Activated naive CD8-positive, alpha-beta T cell treated with anti-CD3 and anti-CD28 coated beads, Interleukin-2, amount 50 U/mL, for 16 hours (primary cell): Measurements from ENCODE around the gene FHOD3.

Experiments
- DNase-seq: peaks from one replicate; pipeline ENCODE4 v3.0.0-alpha.2; 2020; ENCODE audit warnings: low read depth, low spot score

Gene FHOD3

DNA sequence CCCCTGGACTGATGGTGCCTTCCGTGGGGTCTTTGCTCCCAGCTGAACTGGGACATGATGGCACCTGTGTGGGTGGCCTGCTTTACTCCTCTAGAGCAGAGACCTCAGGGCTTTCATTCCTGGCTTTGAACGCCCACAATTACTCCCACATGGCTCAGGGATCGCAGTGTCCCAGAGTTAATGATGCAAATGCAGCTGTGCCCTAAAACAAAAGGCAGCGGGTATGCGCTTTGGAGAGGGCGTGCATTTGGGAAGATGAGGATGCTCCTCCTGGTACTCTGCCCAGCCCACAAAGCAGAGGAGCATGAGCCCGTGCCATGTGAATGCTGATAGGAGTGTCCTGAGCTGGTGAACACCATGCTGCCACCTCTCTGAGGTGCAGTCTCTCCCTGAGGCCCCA, 173.4 kb downstream of the FHOD3 start:
- no peak for DNase-seq

DNA sequence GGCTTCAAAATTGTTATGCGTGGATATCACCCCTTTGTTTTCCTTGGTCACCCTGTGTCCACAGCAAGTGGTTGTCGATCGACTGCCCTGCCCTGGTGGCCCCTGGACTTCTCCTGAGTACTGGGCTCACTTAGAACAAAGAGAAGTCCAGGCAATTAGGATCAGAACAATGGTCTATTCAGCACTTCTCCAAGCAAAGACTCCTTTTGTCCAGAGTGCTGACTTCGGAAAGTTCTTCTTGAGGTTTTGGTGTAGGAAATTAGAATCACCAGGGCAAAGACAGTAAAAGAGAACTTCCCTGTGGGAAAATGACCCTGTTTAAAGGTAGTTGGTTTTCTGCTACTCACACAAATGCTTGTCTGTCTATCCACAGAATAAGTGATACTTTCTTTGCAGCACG, 173.9 kb downstream of the FHOD3 start:
- no peak for DNase-seq

DNA sequence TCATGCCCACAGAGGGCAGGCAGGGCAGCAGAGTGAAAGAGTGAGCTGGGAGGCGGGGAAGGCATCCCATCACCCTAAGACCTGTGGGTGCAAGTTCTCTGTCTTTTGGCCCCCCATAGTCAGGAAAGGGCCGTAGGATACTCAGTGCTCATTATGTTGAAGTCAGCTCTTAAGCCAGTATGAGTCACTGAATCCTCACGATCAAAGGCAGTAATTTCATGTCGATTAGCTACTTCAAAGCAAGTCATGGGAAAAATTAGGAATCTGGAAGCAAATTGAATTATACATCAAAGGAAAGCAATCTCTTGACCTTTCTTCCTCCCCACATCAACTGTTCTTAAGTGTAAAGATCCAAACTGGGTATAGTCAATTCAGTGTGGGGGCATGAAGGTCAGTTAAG, 178.9 kb downstream of the FHOD3 start:
- DNase-seq: no peak

DNA sequence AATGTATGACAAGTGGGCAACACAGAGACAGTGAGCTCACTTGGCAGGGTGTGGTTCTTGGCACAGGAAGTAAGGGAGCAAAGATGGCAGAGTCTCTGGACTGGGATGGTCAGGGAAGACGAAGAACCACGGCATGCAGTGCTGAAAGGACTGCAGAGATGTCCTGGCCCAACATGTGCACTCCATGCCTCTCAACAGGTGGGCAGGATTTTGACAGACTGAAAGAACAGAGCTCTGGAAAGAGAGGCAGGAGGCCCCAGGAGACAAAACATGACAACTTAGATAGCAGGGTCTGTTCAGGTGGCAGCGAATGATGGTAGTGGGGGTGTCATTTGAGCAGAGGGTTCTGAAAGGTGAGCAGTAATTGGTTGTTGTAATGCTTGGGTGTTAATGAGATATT, 180.3 kb downstream of the FHOD3 start:
- no peak for DNase-seq

DNA sequence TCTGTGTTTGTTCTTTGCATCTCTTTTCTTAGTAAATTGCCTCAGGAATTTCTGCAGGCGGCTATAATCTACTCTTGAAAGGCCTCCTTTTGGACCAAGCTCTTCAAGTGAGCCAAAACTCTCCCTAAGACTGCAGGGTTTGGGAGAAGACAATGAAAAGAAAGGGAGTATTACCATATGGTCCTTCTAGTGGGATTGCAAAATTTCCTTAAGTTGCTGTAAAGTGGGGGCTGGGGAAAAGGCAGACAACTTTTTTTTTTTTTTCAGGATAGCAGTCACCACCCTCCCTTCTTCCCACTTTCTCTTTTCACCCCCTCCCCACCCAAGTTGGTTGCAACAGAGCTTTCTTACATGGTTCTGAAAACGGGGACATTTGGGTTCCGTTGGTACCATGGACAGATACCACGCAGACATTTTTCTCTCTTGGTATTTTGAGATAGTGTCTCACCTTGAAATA, 183.7 kb downstream of the FHOD3 start:
- no peak for DNase-seq

DNA sequence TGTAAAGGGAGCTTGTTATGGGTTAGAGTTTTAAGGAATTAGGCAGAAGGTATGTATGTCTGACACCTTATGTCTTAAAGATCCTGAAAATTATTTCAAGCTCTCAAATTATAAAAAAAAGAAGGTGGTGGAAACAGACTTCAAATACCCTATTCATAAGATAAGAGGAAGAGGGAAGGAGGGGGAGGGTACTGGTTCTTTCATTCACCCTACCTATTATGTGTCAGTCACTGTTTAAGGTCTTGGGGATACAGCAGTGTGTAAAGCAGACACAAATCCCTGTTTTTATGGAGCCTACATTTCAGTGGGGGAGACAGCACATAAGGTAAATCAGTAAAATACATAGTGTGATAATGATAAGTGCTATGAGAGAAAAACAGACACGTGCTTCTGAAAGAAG, 184.4 kb downstream of the FHOD3 start:
- no peak for DNase-seq

DNA sequence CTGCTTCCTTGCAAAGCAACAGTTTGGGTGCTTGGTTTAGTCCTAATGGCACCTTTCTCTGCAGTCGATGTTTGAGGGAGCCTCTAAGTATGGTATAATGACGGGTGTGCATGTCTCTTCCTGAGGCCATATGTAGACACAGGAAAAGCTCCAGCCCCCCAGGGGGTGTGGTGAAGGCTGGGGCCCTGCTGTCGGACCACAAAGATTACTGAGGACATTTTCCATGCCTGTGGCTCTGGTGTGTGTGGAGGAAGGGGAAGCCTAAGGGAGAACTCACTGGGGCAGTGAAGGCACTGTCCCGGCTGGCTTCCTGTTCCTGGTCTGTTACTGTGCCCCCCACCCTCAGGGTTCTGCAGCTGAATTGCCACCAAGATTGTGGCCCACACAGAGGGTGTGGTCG, 187.1 kb downstream of the FHOD3 start:
- DNase-seq: no peak

DNA sequence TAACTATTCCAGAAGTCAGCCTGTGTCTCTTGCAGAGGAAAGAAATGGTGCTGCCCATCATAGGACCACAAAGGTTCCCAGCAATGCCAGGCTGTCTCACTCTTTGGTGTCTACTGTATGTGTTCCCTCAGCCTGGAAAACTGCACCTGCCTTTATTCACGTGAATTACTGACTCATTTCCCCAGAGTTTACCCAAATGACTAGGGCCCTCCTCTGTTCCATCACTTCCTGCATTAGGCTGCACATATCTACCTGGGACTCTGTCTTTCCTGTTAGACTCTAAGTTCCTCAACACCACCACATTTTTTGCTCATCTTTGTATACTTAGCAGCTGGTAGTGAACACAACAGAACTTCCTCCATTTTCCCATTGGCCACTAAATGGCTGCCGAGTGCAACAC, 188.3 kb downstream of the FHOD3 start:
- no peak for DNase-seq

DNA sequence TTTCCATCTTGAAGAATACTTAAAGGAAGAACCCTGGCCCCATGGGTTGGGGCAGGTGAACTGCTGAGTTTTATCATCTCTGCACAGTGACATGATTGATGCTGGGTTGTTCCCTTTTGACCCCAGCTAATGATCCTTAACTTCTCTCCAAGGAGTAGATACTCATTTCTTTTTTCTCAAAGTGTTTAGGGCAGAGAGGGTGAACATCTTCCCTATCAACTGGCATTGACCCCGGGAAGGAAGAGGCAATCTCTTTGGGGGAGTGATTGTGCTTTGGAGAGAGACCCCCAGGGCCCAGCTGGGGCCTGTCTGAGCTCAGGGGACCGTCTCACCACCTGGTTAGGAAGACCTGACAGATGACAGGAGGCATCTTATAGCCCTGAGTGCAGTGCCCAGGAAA, 190.6 kb downstream of the FHOD3 start:
- no peak for DNase-seq

DNA sequence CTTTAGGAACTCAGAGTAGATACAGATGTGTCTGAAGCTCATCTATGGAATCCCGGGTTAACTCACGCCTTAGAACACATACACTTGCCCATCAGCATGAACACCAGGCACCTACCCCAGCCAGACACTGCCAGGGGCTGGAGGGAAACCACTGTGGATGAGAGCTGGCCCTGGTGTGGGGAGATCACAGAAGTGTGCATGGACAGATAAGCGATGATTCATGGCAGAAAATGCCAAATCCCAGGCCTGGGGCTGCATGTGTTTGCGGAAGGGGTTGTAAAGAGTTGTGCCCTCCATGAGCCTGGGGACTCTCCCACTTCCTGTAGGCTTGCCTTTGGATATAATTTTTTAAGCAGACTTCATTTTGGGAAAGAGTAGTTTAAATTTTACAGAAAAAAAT, 193.4 kb downstream of the FHOD3 start:
- no peak for DNase-seq

DNA sequence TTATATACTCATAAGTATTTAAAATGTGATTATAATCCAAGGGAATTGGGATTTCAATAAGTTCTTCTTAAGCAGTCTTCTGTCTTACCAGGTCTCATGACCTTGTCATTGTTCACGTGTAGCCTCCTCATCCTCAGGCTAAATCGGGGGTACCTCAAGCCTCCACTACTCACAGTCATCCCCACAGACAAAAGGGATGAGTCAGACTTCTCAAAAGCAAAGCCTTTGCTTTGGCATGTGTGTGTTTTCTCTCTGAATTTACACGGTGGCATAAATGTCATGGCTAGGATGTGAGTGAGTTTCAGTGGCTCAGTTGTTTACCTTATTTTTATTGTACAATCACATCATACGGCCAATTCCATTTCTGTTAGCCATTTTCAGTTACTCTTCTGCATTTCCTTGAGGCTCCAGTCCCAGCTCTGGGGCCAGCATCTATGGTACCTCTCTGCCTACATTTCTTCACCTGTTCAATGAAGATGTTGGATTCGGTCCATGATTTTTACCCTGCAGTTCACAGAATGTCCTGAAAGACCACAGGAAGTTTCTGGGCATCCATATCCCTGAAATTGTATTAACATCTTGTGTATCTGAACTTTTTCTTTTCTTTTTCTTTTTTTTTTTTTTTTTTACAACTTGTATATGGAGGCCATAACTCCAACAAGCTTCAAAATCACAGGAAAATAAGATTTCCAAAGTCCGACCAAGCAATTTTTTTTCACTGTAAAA, 195.3 kb downstream of the FHOD3 start:
- no peak for DNase-seq

DNA sequence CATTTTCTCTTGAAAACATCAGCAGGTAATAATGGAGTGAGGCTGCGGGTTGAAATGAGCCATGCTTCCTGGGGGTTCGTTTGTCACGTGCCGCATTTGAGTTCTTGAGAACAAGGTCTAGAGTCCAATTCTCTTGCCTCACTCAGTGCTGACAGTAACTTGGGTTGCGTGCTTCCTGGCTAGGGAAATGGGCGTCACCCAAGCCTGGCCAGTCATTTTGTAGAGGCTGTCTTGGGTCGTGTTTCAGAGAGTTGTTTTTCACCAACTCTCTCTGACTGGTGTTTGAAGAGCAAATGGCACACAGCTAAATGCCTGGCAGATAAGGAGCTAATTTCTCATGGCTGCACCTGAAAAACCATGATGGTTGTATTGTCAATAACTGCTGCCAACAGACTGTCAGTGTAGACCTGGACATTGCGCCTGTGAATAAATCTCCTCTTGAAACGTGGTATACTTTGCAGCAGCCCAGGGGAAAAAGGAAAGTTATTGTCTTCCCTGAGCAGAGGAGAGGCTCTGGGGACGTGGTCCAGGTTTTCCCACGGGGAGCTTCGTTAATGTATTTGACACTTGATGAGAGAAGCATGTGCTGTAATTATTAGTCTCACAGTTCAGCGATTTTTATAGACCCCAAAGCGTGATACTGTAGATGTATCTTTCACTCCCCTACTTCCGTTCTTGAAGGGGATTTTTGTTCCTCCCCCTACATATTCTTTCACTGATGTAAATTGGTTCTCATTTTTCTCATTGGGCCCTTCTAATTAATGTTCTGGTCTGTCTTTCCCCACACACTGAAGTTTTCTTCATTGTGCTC, 196.0 kb downstream of the FHOD3 start:
- no peak for DNase-seq

DNA sequence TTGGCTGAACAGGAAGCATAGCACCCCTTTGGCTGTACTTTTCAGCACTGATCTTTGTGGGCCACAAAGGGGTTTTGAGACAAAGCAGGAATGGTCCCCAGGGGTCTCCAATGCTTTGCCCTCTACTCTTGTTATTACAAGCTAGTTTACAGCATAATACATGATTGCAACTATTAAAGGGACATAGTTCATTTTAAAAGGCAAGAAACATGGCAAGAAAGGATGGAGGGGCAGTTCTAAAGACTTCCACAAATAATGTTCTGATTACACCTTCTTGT, 196.6 kb downstream of the FHOD3 start:
- DNase-seq: no peak

DNA sequence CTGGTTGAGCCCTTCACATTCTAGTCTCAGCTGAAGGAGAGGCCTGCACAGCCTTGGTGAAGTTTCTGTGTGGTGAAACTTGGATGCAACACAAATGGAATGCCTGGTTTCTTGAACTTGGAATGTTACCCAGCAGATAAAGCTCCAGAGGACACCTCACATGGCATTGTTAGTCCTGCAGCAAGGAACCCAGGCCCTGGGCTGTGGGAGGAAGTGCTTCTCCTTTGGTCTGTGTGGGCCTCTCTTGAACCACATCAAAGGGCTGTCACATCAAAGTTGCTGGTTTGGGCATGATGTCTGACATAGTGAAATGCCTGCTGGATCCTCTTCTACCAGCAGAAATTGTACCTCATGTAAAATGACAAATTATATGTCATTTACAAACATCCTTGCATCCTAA, 198.5 kb downstream of the FHOD3 start:
- DNase-seq: no peak

DNA sequence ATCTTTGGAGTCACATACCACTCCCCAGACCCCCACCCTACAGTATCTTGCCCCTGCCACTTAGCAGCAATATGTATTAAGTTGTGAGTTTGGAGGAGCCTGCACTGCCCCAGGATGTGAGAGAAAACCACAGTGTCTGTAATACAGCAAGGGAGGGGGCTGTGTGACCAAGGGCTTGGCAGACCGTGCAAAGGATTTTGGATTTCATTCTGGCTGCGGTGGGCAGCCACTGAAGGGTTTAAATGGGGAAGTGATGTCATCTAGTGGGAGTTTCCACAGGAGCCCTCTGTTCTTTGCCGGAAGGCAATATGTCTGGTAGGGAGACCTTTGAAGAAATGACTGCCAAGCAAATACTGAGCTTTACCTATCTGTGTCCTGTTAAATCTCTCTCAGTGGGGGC, 202.4 kb downstream of the FHOD3 start:
- DNase-seq: no peak

DNA sequence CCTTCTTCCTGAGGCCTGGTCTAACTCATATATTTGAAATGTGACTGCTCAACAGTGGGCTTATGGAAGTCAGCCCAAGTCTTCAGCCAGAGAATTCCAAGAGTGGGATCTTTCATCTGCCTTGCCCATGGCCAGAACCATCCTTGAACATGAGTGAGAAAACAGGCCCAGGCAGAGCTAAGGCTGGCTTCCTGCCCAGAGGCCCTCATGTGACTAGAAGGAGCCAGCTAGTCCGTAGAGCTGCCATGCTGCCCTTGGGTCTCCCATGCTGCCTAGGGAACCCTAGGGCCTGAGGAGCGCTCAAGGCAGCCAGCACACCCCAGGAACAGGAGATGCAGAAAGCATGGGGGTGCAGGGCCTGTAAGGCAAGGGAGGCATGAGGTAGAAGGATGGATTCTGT, 203.6 kb downstream of the FHOD3 start:
- DNase-seq: no peak

DNA sequence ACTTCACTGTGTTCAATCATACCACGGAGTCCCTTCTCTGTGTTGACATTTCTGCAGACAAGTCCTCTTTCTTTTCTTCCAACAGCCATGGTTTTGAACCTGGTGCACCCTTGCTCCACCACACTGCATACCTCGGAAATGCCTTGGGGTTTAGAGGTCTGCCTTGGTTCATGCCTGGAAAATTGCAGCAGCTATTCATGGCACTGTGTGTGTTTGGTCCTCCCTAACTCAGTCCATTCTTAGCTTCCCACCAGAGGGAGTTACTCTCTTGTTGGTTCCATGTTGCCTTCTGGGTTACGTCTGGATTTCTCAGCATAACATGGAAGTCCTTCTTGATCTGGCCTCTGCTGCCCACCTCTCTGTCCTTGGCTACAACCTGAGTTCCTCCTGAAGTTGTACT, 206.0 kb downstream of the FHOD3 start:
- no peak for DNase-seq

DNA sequence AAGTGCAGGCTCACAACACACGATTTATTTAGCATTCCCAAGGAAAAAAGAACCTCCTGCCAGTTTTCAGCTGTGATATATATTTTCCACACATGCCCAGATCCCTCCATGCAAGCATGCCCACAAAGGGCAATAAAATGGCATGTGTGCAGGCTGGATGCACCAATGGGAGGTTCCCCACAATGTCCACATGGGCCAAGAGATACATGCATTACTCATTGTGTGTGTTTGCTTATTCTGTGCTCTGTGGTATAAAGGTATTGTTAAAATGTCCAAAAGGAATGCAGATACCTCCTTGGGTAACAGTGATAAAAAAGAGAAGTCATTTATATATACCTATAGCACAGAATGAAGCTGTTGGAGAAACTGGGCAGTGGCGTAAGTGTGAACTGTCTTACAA, 207.4 kb downstream of the FHOD3 start:
- no peak for DNase-seq

DNA sequence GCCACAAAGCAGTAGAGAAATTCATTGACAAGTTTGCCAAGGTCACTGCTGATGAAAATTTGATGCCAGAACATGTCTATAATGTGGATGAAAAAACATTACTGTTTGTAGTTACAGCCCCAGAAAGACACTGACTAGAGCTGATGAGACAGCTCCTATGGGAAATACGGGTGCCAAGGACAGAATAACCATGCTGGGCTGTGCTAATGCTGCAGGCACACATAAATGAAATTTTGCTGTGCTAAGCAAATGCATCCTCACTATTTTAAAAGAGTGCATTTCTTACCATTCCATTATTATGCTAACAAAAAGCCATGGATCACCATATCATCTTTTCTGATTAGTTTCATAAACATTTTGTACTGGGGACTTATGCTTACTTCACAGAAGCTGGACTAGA, 208.2 kb downstream of the FHOD3 start:
- DNase-seq: no peak

DNA sequence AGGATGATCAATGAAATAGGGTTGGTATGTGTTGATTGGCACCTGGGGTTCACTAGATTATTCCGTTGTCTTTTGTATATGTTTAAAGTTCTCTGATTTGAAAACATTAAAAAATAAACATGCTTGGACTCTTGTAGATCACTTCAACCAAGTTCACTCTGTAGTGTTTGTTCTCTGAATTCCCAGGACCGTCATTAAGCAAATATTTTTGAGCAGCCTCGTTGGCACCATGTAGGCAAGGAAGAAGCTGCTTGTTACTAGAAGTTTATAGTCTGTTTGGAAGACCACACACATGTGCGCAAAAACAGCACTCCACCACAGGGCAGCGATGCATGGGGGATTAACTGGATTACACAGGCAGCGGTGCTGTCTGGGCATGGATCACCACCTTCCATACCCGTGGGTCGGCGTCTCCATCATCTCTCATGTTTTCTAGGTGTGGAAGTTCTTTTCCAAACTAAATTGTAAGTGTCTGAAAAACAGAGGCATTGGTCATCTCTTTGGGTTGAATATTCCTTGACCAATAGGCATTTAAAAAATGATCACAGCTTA, 212.2 kb downstream of the FHOD3 start:
- DNase-seq: no peak

DNA sequence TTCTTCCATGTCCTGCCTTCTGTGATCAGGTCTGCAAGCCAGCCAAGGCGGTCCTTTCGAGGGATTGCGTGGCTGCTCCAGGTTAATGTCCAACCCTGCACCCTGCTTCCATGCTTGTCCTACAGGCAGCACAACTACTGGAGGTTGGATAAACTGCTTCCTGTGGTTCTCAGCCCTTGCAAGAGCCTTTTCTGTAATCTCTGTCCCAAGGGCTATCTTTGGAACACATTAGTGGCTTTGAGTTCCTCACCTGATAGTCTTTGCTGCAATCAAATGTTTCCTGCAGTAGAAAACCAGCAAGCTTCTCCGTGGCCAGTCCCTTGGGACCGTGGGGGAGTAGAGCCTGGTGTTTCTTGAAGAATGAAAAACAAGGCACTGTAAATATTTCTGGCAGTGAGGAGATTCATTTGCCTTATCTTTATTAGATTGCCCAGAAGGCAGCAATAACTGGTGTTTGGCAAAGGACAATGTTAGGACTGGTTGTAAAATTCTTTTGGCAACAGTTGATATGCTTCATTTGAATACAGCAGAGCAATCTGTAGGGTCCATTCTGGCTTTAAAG, 214.4 kb downstream of the FHOD3 start:
- DNase-seq: no peak

DNA sequence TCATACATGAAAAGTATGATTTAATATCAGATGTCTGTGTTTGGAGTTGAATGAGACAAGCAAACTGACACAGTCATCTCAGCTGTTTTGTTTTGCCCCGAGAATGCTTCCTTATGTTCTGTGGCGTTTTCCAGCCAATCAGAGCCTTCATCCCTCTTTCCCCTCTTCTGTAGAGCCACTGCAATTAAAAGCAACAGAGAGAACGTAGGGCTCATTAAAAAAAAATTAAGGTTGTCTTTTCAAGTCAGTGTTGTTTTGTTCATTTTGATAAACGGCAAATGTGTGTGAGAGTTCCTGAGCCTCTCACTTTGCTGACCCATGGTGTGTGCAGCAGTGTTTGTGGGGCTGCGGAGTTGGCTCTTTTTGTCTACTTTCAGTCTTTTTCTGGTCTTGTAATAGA, 216.0 kb downstream of the FHOD3 start:
- DNase-seq: no peak

DNA sequence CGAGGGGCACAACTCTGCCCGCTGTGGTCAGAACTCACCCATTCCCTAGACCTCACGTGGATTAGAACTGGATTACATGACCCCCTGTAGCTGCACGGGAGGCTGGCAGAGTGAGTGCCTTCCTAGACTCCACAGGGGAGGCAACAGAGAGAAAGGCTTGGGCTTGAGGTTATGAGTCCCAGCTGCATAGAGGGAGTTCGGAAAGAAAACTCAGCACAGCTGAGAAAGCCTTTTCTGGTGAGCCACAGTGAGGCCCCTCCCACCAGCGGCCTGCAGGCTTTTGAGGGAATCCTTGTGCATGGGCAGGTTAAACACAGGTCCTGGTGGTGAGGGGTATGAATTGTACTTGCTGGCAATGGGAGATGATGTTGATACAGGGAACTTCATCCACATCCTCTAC, 217.3 kb downstream of the FHOD3 start:
- no peak for DNase-seq
